Panc1 (cell line): ENCODE results near the gene AMN1. TPM values are rescaled to one million over a fixed set of nuclear protein-coding genes. Genes with fewer than 3 reads are reported as not detected.

Experiments
- ATAC-seq: fragments of 200-7000 bp; cut with Tn5 transposase; 2 replicates; pipeline ENCODE4 v1.9.1; 2020; ENCODE audit warnings: mild to moderate bottlenecking, moderate library complexity
- BruUV-seq: library from RNA; stranded (reverse); fragments of 400-500 nt; replicated peaks from 2 replicates; lab custom pipeline; 2021; lab: Mats Ljungman, UMichigan
- CTCF ChIA-PET: fragments of 300-600 bp; sonication (Branson Sonifier 250); formaldehyde crosslinking; loops from one replicate; lab custom pipeline; 2022; ENCODE audit warnings: antibody characterized with exemption; lab: Charles Lee
- POLR2A ChIA-PET: fragments of 300-600 bp; sonication (Branson Sonifier 250); formaldehyde crosslinking; loops from one replicate; lab custom pipeline; 2022; ENCODE audit warnings: antibody characterized with exemption; lab: Charles Lee
- DNase-seq: peaks from one replicate; pipeline ENCODE4 v3.0.0-alpha.2; 2010; ENCODE audit warnings: low read depth, low spot score
- H3K27ac ChIP-seq: 2 replicates; pipeline ENCODE4 v1.5.1; 2011; ENCODE audit warnings: mild to moderate bottlenecking, low read length, inconsistent platforms
- H3K27me3 ChIP-seq: fragments of 200-500 bp; sonication (Bioruptor generic); 2 replicates; pipeline ENCODE4 v1.6.0; 2014; ENCODE audit warnings: low read length, inconsistent platforms; ENCODE audit not compliant: control insufficient read depth, insufficient read depth
- H3K36me3 ChIP-seq: fragments of 200-500 bp; sonication (Bioruptor generic); 2 replicates; pipeline ENCODE4 v1.5.1; 2014; ENCODE audit warnings: inconsistent platforms, mild to moderate bottlenecking, low read length, moderate library complexity; ENCODE audit not compliant: control insufficient read depth, insufficient read depth
- H3K4me1 ChIP-seq: 2 replicates; pipeline ENCODE4 v1.5.1; 2011; ENCODE audit warnings: inconsistent platforms, mild to moderate bottlenecking, low read length, moderate library complexity; ENCODE audit not compliant: control insufficient read depth, insufficient read depth
- H3K4me3 ChIP-seq, 2 experiments: 2 replicates each; pipeline ENCODE4 v1.5.1; 2011 to 2012; ENCODE audit warnings: low read depth in 2 of 2, low read length in 2 of 2, mild to moderate bottlenecking in 2 of 2, inconsistent platforms in 1 of 2, moderate library complexity in 1 of 2
- H3K9me3 ChIP-seq: fragments of 200-500 bp; sonication (Bioruptor generic); 2 replicates; pipeline ENCODE4 v1.5.1; 2014; ENCODE audit warnings: low read depth, mild to moderate bottlenecking, inconsistent platforms, low read length, moderate library complexity; ENCODE audit not compliant: control insufficient read depth, insufficient read depth
- POLR2AphosphoS5 ChIP-seq: IDR thresholded peaks from 2 replicates; pipeline ENCODE4 v1.6.1; 2012; ENCODE audit warnings: mild to moderate bottlenecking, low read depth, low read length, moderate library complexity
- REST ChIP-seq, 2 experiments: IDR thresholded peaks; 2 replicates each; pipeline ENCODE4 v1.6.1; 2011 to 2012; ENCODE audit warnings: low read depth in 2 of 2, control low read depth in 1 of 2, low read length in 1 of 2, mild to moderate bottlenecking in 1 of 2, moderate library complexity in 1 of 2; ENCODE audit not compliant: insufficient read depth in 1 of 2
- SIN3A ChIP-seq: IDR thresholded peaks from 2 replicates; pipeline ENCODE4 v1.6.1; 2012; ENCODE audit warnings: low read depth, mild to moderate bottlenecking, low read length, moderate library complexity, borderline replicate concordance; ENCODE audit not compliant: insufficient read depth
- TCF7L2 ChIP-seq: IDR thresholded peaks from 2 replicates; pipeline ENCODE4 v1.6.1; 2011; ENCODE audit warnings: mild to moderate bottlenecking, low read depth, low read length, inconsistent platforms
- in situ Hi-C: cut with HindIII; loops from 2 replicates; pipeline ENCODE4 v1.10.0; 2016; ENCODE audit warnings: low sequenced_read_pairs, low pct_unique_long_range_greater_than_20kb
- intact Hi-C: fragments of 100-400 bp; cut with micrococcal nuclease; formaldehyde crosslinking; loops from one replicate; pipeline ENCODE4 v1.10.0; 2022; ENCODE audit not compliant: unreplicated experiment
- total RNA-seq: library from RNA; stranded (reverse); gene quantifications from one replicate; pipeline ENCODE4 v1.2.1, GENCODE V29; 2021; ENCODE audit not compliant: unreplicated experiment
- TF ChIP-seq, protein P1 (sequence below): fragments of 450-650 bp; IDR thresholded peaks from 2 replicates; pipeline ENCODE4 v1.5.1; 2017; ENCODE audit warnings: mild to moderate bottlenecking

Gene AMN1
- total RNA-seq, 1 experiment from 2014 or later = 16.4 TPM

- Histone ChIP-seq H3K9me3 (no peaks in the 10 kb centered on the region; the same call in 1 of the 2 replicates), H3K27ac (no peak overlapping the region), H3K27me3 (no peaks in the 10 kb centered on the region), H3K4me1 (peaks cover 7% of the 10 kb centered on the region), H3K36me3 (peaks cover 2% of the 10 kb centered on the region; the same call in 1 of the 2 replicates), H3K4me3 (no peak overlapping the region)
- ChIA-PET CTCF (interaction anchor here (0.6 to 1.0 kb wide), 2 partner anchors 9 to 408 kb away, joined by 3 to 4 read pairs; no protein-coding TSS in a partner anchor), POLR2A (interaction anchor here (0.6 kb wide), 3 partner anchors 336 to 445 kb away, joined by 3 to 11 read pairs (median 5); partner anchors contain the start of gene SINHCAF)
- in situ Hi-C loops = no loop called here
- intact Hi-C loops = no loop called here
- DNase-seq (no peak), ATAC-seq (no peak)
- no TSS peak for BruUV-seq
- TF ChIP-seq POLR2AphosphoS5 = no peak
- TF ChIP-seq, protein P1, sequence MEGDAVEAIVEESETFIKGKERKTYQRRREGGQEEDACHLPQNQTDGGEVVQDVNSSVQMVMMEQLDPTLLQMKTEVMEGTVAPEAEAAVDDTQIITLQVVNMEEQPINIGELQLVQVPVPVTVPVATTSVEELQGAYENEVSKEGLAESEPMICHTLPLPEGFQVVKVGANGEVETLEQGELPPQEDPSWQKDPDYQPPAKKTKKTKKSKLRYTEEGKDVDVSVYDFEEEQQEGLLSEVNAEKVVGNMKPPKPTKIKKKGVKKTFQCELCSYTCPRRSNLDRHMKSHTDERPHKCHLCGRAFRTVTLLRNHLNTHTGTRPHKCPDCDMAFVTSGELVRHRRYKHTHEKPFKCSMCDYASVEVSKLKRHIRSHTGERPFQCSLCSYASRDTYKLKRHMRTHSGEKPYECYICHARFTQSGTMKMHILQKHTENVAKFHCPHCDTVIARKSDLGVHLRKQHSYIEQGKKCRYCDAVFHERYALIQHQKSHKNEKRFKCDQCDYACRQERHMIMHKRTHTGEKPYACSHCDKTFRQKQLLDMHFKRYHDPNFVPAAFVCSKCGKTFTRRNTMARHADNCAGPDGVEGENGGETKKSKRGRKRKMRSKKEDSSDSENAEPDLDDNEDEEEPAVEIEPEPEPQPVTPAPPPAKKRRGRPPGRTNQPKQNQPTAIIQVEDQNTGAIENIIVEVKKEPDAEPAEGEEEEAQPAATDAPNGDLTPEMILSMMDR = no peak
Observed at GRCh38 chr12:31662176-31662849, 66.5 kb downstream of the AMN1 start.

- DNase-seq = peak; percentile 94
- BruUV-seq = TSS peak; percentile 90
- H3K4me3 ChIP-seq = peak within 1 kb of the TSS; percentile 80 to 83
- ChIA-PET POLR2A (interaction anchor here (0.5 to 0.6 kb wide), 2 partner anchors 15 to 333 kb away, joined by 6 to 10 read pairs; partner anchors contain the start of gene SINHCAF), CTCF (interaction anchor here (0.5 to 0.7 kb wide), 3 partner anchors 21 to 651 kb away, joined by 5 to 9 read pairs (median 7); no protein-coding TSS in a partner anchor)
- TF ChIP-seq POLR2AphosphoS5 = peak; percentile 64; the same call in 1 of the 2 replicates
- peak; percentile 37; the same call in 1 of the 2 replicates for TF ChIP-seq SIN3A
- TF ChIP-seq REST (IDR thresholded peaks at IDR 0.05; ENCODE audit: insufficient read depth in 1 of 2, low read depth in 2 of 2, low read length in 1 of 2) = no peak
- peak; percentile 77 for TF ChIP-seq TCF7L2
- TF ChIP-seq, protein P1 = peak; percentile 45
- intact Hi-C loops (loop anchor here (10.0 kb wide), 1 partner anchor 1015 kb away; the partner anchor contains the start of gene DNM1L), in situ Hi-C loops (no loop called here)
- H3K9me3 ChIP-seq = no peaks in the 10 kb centered on the region
- H3K27ac ChIP-seq = peak within 1 kb of the TSS; percentile 93
- peaks cover 7% of the 10 kb centered on the region for H3K4me1 ChIP-seq
- H3K36me3 ChIP-seq = peaks cover 2% of the 10 kb centered on the region; the same call in 1 of the 2 replicates
- peak; percentile 99 for ATAC-seq
- H3K27me3 ChIP-seq = no peaks in the 10 kb centered on the region
Observed at GRCh38 chr12:31659087-31659942, 69.5 kb downstream of the AMN1 start, which contains the start of gene ETFBKMT. Gene ETFBKMT, plus strand, starts transcription at chr12:31659688. Its CDS starts 2,266 bp downstream, at chr12:31661954.
